GM18907 (cell line): ENCODE measurements around the gene PRKD1.
A peak's percentile ranks its signal among the peaks of the same experiment; 100 is the strongest.

Source experiments
- ATAC-seq: cut with Tn5 transposase; IDR thresholded peaks from one replicate; pipeline ENCODE4 v1.9.1; 2021; ENCODE audit warnings: mild to moderate bottlenecking, moderate library complexity; ENCODE audit not compliant: unreplicated experiment

The PRKD1 gene

GRCh38 chr14:29927376-29928116, at the start of gene PRKD1:
TSS of gene PRKD1 (minus strand) at chr14:29927847.
- peak; percentile 60 for ATAC-seq

DNA sequence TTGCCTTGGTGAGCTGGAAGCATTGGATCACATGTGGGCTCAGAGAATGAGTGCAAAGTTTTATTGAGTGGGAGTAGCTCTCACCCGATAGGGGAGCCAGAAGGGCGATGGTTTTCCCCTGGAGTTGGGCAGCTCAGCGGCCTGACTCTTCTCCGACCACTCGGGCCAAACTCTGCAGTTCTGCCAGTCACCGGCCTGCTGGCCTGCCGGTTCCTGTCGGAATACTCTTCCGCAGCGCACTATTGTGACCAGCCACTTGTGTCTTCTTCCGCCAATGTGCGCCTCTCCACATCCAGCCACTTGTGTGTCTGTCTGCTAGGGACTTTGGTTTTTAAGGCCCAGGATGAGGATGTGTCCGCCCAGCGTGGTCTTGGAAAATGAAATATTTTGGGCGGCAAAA, 43.5 kb upstream of the PRKD1 start:
- no peak for ATAC-seq

DNA sequence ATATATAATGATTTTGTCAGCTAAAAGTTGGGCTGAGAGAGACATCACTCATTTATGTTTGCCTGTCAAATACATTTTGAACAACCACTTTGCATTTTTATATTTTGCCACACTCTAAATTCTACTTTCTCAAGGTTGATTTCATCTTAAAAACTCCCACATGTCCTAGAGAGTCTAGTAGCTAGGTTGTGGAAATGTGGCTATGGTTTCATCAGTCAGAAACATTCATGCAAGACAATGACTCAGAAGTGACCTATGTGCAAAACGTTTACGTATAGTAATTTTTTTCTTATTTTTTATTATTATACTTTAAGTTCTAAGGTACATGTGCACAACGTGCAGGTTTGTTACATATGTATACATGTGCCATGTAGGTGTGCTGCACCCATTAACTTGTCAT, 27.4 kb upstream of the PRKD1 start:
- no peak for ATAC-seq

DNA sequence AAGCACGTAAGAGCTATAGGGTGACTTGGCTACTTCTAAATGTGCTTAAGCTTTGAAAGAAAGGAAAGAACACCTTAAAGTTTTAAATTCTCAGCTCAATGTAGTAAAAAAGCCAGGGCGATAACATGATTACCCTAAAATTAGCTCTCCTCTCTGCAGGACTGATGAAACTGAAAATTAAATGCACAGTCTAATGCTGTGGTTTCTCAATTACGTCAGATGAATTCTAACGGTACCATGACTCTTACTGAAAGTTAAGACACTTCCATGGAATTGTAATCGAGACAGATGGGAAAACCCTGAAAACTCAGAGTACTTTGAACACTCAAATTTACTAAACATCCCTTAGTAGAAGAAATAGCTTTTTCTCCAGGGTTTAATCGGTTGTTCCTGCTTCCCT, 25.9 kb upstream of the PRKD1 start:
- ATAC-seq: no peak

DNA sequence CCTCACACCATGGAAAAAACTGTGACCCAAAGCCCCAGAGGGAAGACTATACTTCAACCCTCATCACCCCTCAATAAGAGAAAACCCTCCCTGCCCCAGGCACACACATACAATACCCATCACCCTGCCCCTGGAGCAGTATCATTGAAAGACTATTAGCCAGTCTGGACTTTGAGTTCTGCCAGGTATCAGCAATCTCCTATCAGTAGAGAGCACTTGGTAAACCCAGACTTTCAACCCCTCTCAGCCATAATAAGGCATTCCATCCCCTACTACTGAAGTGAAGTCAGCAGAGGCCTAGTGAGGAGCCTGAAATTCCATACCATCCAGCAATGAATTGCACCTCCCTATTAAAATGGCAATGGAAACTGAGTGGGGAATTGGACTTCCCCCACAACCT, 16.4 kb upstream of the PRKD1 start:
- ATAC-seq: no peak

DNA sequence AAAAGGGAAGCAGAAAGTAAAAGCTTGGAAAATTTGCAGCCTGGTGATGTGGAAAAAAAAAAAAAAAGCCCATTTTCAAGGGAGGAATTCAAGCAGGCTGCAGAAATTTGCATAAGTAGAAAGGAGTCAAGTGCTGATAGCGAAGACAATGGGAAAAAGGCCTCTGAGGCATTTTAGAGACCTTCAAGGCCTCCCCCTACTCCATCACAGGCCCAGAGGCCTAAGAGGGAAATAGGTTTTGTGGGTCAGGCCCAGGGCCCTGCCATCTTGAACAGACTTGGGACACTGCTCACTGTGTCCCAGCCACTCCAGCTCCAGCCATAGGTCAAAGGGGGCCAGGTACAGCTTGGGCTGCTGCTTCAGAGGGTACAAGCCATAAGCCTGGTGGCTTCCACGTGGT, 13.8 kb upstream of the PRKD1 start:
- ATAC-seq: no peak

GRCh38 chr14:29940482-29940881, 12.8 kb upstream of the PRKD1 start:
- no peak for ATAC-seq

DNA sequence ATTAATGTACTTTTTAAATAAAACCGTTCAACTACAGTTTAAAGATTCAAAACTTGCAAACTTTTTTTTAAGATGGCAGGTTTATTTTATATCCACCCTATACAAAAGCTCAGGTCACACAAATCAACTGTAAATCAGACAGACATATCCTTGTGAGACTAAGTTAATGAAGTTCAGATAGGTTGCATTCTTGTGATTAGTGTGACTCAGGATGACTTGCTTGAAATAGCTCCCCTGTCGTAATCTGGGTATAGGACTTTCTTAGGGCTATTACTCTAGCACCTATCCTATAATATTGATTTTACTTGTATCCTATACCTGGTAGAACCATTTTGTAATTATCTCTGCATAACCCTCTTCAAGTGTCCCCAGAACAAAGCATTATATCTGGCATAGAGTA, 9.5 kb upstream of the PRKD1 start:
- no peak for ATAC-seq

GRCh38 chr14:29930283-29930682, 2.6 kb upstream of the PRKD1 start:
- no peak for ATAC-seq

DNA sequence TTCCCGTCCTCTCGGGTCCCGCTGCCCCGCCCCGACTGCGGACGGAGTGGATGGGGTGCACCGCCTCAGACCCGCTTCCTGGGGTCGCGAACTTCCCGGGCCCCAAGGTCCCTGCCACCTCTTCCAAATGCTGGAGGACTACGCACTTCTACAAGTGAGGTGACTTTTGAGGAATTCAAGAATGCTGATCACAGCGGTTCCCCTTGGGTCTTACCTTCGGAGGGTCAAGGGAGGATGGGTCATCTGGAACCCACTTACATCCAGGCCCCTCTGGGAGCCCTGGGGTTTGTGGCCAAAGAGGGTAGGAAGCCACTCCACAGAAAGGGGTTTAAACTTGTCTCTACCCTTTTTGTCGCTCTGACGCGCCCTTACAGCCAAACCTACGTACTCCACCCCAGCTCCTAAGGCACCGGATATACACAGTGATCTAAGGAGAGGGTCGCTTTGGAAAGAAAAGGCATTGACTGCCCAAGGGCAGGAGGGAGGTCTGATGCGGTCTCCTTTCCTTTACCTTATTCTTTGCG, 532 bp upstream of the PRKD1 start:
- peak; percentile 44 for ATAC-seq

GRCh38 chr14:29926701-29927375, 809 bp downstream of the PRKD1 start:
- peak; percentile 65 for ATAC-seq

- no peak for ATAC-seq
These were observed 1.4 kb downstream of the PRKD1 start for GRCh38 chr14:29926228-29926627.

- no peak for ATAC-seq
These were observed 1.9 kb downstream of the PRKD1 start for GRCh38 chr14:29925736-29926135.

DNA sequence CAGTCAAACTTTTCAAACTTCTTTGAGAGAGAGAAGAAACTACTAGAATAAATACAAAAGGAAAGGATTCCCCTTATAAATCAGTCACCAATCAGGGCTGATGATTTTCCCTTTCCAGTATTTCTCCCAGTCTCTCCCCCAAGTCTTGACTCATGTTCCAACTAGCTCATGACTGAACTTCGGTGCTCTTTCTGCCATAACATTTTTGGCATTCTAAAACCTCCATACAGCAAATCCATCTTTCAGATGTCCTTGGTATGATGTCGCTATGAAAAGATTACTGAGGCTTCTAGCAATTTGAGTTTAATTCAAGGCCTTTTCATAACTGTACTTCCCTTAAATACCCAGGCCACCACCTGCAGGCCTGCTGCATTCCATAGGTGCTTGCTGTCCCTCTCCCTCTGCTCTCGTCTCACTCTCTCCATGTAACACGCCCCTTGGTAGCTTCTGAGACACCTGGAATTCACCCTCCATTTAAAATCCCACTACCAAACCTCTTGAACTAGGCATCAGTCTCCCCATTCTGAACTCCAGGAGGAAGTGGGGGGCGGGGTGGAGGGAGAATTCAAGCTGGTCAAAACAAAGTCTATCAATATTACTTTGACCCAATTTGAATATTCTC, 2.4 kb downstream of the PRKD1 start:
- ATAC-seq: no peak

- ATAC-seq: no peak
These were observed 7.8 kb downstream of the PRKD1 start for GRCh38 chr14:29919845-29920244.

- no peak for ATAC-seq
These were observed 8.7 kb downstream of the PRKD1 start for GRCh38 chr14:29918981-29919380.

- no peak for ATAC-seq
These were observed 14.1 kb downstream of the PRKD1 start for GRCh38 chr14:29913566-29913965.

GRCh38 chr14:29911810-29912209, 15.8 kb downstream of the PRKD1 start:
- no peak for ATAC-seq

DNA sequence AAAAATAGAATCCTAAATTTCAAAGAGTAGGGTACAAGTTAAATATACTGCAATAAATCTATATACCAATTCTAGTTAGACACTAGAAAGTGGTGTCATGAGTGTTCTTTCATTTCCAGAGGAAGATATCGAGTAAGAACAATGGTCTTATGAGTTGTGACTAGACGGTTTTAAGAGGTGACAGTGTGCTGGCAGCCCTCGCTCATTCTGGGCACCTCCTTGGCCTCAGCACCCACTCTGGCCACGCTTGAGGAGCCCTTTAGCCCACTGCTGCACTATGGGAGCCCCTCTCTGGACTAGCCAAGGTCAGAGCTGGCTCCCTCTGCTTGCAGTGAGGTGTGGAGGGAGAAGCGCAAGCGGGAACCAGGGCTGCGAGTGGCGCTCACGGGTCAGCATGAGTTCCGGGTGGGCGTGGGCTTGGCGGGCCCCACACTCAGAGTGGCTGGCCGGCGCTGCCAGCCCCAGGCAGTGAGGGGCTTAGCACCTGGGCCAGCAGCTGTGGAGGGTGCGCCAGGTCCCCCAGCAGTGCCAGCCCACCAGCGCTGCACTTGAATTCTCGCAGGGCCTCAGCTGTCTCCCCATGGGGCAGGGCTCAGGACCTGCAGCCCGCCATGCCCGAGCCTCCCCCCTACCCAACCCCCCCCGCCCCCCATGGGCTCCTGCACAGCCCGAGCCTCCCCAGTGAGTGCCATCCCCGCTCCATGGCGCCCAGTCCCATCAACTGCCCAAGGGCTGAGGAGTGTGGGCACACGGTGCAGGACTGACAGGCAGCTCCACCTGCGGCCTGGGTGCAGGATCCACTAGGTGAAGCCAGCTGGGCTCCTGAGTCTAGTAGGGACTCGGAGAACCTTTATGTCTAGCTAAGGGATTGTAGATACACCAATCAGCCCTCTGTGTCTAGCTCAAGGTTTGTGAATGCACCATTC, 18.7 kb downstream of the PRKD1 start:
- no peak for ATAC-seq

- no peak for ATAC-seq
These were observed 21.3 kb downstream of the PRKD1 start for GRCh38 chr14:29906256-29906870.
